Brain microvascular endothelial cell (primary cell): Measurements from ENCODE around the gene SNX33.

ENCODE experiments used
- DNase-seq: peaks from one replicate; pipeline ENCODE4 v3.0.0-alpha.2; 2020
- H3K27ac ChIP-seq: fragments of 250-450 bp; sonication (Bioruptor Pico); 2 replicates; pipeline ENCODE4 v1.5.1; 2020; ENCODE audit warnings: mild to moderate bottlenecking, moderate library complexity
- H3K27me3 ChIP-seq: fragments of 250-450 bp; sonication (Bioruptor Pico); replicated peaks from 2 replicates; pipeline ENCODE4 v1.5.1; 2020; ENCODE audit warnings: mild to moderate bottlenecking
- H3K36me3 ChIP-seq: fragments of 250-450 bp; sonication (Bioruptor Pico); replicated peaks from 2 replicates; pipeline ENCODE4 v1.5.1; 2020; ENCODE audit warnings: mild to moderate bottlenecking
- H3K4me3 ChIP-seq: 2 replicates; pipeline ENCODE4 v1.5.1; 2011; ENCODE audit warnings: low read depth, mild to moderate bottlenecking, control low read depth, low read length, moderate library complexity
- in situ Hi-C: cut with HindIII; loops from 2 replicates; pipeline ENCODE4 v1.10.0; 2017; ENCODE audit warnings: low sequenced_read_pairs, low pct_ligation_motif_present
- TF ChIP-seq, protein P1 (sequence below): IDR thresholded peaks from 2 replicates; pipeline ENCODE4 v1.5.1; 2011; ENCODE audit warnings: low read depth, mild to moderate bottlenecking, moderate library complexity, low read length, control low read depth, inconsistent platforms; ENCODE audit errors: missing control alignments

Gene SNX33

DNA sequence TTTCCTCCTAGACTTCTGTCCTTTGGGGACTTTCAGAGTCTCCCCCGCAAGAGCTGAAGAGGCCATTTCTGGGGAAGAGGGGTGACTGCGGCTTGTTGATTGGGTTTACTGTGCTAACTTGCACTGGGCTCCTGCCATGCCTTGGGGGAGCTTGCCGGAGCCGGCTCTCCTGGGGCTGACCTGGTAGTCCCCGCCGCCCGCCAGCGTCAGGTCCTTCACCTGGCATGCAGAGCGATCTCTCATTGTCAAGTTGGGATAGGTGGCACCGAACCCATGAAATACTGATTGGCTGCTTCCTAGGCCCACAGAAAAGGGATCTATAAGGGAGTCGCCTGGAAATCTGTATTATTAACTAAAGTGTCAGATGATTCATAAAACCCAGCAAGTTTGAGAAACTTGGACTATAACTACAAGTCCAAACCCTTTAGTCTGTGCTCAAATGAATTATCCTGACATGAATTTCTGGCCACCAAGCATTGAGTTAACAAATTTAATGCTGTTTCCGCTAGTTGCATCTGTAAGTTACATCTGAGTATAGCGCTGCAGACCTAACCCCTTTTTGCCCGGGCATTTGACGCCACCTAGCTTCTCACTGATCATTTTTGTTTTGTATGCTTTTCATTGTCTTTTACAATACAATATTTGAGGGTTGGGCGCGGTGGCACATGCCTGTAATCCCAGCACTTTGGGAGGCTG lies 7.1 kb upstream of the SNX33 start:
- Histone ChIP-seq H3K27me3 (no peaks in the 10 kb centered on the region), H3K36me3 (no peaks in the 10 kb centered on the region), H3K27ac (peak overlapping the region; percentile 61), H3K4me3 (peak overlapping the region; percentile 95)
- TF ChIP-seq, protein P1, sequence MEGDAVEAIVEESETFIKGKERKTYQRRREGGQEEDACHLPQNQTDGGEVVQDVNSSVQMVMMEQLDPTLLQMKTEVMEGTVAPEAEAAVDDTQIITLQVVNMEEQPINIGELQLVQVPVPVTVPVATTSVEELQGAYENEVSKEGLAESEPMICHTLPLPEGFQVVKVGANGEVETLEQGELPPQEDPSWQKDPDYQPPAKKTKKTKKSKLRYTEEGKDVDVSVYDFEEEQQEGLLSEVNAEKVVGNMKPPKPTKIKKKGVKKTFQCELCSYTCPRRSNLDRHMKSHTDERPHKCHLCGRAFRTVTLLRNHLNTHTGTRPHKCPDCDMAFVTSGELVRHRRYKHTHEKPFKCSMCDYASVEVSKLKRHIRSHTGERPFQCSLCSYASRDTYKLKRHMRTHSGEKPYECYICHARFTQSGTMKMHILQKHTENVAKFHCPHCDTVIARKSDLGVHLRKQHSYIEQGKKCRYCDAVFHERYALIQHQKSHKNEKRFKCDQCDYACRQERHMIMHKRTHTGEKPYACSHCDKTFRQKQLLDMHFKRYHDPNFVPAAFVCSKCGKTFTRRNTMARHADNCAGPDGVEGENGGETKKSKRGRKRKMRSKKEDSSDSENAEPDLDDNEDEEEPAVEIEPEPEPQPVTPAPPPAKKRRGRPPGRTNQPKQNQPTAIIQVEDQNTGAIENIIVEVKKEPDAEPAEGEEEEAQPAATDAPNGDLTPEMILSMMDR = peak; percentile 49
- DNase-seq = peak; percentile 39
- in situ Hi-C loops = no loop called here

DNA sequence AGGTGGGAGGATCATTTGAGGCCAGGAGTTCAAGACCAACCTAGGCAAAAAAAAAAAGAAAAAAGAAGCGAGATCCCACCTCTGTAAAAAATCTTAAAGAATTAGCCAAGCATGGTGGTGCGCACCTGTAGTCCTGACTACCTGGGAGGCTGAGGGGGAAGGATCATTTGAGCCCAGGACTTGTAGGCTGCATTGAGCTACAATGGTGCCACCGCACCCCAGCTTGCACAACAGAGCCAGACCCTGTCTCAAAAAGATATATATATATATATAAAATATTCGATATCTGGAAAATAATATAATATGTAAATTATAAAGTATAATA lies 6.6 kb upstream of the SNX33 start:
- DNase-seq = no peak
- H3K36me3 ChIP-seq = no peaks in the 10 kb centered on the region
- in situ Hi-C loops = no loop called here
- TF ChIP-seq, protein P1 = no peak
- no peaks in the 10 kb centered on the region for H3K27me3 ChIP-seq
- no peak overlapping the region for H3K27ac ChIP-seq
- H3K4me3 ChIP-seq = no peak overlapping the region

DNA sequence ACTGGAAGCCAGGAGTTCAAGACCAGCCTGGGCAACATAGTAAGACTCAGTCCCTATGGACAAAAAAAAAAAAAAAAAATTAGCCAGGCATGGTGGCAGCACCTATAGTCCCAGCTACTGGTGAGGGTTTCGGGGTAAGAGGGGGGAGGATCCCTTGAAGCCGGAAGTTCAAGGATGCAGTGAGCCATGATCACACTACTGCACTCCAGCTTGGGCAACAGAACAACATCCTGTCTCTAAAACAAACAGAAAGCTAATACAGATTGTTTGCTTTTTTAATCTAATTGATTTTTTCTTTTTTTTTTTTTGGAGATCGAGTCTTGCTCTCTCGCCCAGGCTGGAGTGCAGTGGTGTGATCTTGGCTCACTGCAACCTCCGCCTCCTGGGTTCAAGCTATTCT lies 6.1 kb upstream of the SNX33 start:
- Histone ChIP-seq H3K27ac (no peak overlapping the region), H3K27me3 (no peaks in the 10 kb centered on the region), H3K36me3 (no peaks in the 10 kb centered on the region), H3K4me3 (no peak overlapping the region)
- TF ChIP-seq, protein P1 = no peak
- DNase-seq = no peak
- in situ Hi-C loops = no loop called here

DNA sequence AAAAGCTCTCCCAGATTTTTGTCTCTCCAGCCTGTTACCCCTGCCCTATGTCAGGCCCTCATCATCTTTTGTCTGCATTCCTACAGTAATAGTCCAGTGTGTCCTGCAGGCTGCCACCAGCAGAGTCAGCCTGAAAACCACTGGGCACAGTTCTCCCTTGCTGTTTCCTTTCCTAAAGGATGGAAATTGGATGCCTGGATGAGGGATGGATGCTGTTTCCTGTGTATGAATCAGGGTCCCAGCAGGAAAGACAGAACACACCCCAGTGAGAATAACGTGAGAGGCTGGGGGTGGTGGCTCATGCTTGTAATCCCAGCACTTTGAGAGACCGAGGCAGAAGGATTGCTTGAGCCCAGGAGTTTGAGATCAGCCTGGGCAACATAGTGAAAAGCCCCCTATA lies 3.3 kb upstream of the SNX33 start:
- Histone ChIP-seq H3K36me3 (no peaks in the 10 kb centered on the region), H3K4me3 (no peak overlapping the region), H3K27ac (no peak overlapping the region), H3K27me3 (no peaks in the 10 kb centered on the region)
- in situ Hi-C loops = no loop called here
- TF ChIP-seq, protein P1 = no peak
- no peak for DNase-seq

DNA sequence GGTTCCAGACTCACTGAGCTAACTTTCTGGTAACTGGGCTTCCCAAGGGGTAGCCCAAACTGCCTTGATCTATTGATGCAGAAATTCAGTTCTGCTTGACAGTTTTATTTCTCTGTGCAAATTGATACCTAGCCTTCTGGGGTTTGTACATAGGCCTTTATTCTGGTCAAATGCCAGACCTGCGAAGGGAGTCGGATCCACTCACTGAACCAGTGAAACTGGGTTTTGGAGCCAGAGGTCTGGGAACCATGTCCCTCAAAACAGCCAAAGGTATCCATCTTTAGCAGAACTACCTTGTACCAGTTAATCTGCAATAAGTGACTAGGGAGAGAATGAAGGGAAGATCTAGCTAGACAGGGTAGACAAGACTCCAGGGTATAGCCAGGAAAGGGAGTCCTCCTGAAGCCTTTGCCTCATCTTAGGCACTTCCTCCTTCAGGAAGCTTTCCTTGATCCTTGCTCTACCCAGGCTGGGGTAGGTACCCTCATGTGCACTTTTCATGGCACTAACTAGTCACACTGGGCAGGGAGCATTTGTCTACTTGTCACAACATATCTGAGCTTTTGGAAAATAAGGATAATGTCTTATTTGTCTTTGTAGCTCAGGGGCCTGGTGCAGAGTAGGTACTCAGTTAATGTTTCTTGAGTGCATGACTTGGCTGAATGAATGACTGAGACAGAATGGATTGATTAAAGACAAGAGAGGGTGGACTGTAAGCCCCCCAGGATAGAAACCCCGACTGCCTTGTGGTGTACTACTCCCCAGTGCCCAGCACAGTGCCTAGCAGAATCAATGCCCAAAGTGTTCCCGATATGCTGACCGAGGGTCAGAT lies 1.4 kb upstream of the SNX33 start:
- no peak for DNase-seq
- H3K27ac ChIP-seq = peak overlapping the region; percentile 96
- H3K4me3 ChIP-seq = peak overlapping the region; percentile 85
- TF ChIP-seq, protein P1 = no peak
- no peaks in the 10 kb centered on the region for H3K27me3 ChIP-seq
- H3K36me3 ChIP-seq = peaks cover 17% of the 10 kb centered on the region
- in situ Hi-C loops = no loop called here

DNA sequence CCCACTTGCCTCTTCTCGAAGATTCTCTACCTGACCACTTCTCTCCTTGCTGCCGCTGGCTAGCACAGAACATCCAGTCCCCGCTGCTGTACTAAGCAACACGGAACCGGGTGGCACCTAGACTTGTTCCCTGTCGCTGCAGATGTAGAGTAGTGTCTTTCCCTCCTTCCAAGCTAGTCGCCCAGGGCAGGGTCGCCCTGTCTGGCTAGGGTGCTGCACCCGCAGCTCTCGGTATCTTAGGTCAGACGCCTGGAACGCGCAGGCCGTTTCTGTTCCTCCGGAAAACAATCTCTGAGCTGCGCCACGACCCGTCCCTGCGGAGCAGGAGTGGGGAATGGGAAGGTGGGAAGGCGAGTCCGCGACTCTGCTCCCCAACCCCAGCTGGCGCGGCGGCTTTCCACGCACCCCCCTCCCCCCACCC lies 758 bp upstream of the SNX33 start:
- TF ChIP-seq, protein P1 = no peak
- no peak for DNase-seq
- H3K27ac ChIP-seq = peak overlapping the region; percentile 96
- in situ Hi-C loops = no loop called here
- H3K4me3 ChIP-seq = peak overlapping the region; percentile 85
- peaks cover 17% of the 10 kb centered on the region for H3K36me3 ChIP-seq
- no peaks in the 10 kb centered on the region for H3K27me3 ChIP-seq
